Stimulated activated effector memory CD8-positive, alpha-beta T cell treated with anti-CD3 and anti-CD28 coated beads, Interleukin-12 subunit alpha, Interleukin-12 subunit beta, amount 100 ng/mL, for 72 hours (primary cell): ENCODE results near the gene RASA3.
"Not testable (repeated sequence)": the region's sequence is repeated elsewhere in the genome, so short reads cannot be mapped to it uniquely, and the experiment has no call there.

Experiments used
- ATAC-seq: fragments of 150-1000 bp; cut with Tn5 transposase; 2 replicates; pipeline ENCODE4 v1.10.0; 2021
- DNase-seq, 2 donors: peaks; one replicate each; pipeline ENCODE4 v3.0.0; 2021 to 2022; ENCODE audit warnings: low spot score in 2 of 2
- H3K27ac Mint-ChIP-seq: one replicate; pipeline ENCODE4 v1.8.0; 2022; ENCODE audit warnings: mild to moderate bottlenecking, mixed read lengths
- H3K36me3 Mint-ChIP-seq: one replicate; pipeline ENCODE4 v1.8.0; 2022; ENCODE audit warnings: mild to moderate bottlenecking, mixed read lengths
- H3K4me1 Mint-ChIP-seq: one replicate; pipeline ENCODE4 v1.8.0; 2022; ENCODE audit warnings: mixed read lengths
- H3K4me3 Mint-ChIP-seq: one replicate; pipeline ENCODE4 v1.8.0; 2022; ENCODE audit warnings: mild to moderate bottlenecking, mixed read lengths
- H3K9me3 Mint-ChIP-seq: one replicate; pipeline ENCODE4 v1.8.0; 2022; ENCODE audit warnings: mixed read lengths

The RASA3 gene

DNA sequence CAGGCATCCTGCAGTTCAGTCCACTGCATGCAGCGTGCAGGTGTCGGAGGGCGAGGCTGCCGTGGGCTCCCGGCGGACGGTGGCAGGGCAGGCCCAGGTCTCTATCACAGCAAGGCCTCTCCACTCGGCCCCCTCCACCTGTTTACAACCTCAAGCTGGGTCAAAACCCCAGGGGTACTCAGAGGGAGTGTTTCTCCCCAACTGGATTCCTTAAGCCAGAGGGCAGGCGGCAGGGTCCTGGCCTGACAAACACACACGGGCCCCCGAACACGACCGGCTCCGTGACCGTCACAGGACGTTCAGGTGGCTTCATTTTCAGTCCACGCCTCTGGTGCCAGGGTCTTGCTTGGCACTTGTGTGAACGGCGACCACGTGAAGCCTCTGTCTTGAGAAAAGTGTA is 23.5 kb downstream of the RASA3 start:
- ATAC-seq (no peak), DNase-seq (no peak)
- H3K4me1 Mint-ChIP-seq, result peaks cover 80% of the 10 kb centered on the region
- no peaks in the 10 kb centered on the region for H3K9me3 Mint-ChIP-seq
- peak overlapping the region; percentile 82 for H3K4me3 Mint-ChIP-seq
- H3K27ac Mint-ChIP-seq, result peak overlapping the region; percentile 93
- peaks cover 38% of the 10 kb centered on the region for H3K36me3 Mint-ChIP-seq

DNA sequence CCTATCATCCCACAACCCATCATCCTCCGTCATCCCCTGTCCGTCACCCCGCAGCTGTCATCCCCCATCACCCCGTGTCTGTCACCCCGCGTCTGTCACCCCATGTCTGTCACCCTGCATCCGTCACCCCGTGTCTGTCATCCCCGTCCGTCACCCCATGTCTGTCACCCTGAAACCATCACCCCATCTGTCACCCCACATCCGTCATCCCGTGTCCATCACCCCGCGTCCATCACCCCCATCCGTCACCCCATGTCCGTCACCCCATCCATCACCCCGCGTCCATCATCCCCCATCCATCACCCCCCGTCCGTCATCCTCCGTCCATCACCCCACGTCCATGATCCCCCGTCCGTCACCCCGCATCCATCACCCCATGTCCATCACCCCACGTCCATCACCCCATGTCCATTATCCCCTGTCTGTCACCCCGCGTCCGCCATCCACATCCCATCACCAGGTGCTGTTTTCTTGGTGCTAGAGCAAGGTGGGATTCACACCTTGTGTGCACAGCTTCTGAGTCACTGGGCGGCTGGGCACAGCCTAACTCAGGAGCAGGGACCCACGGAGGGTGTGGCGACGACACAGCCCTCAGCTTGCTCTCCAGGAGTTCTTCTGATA is 24.2 kb downstream of the RASA3 start:
- Mint-ChIP-seq H3K4me3 (peak overlapping the region; percentile 82), H3K27ac (peak overlapping the region; percentile 93), H3K9me3 (no peaks in the 10 kb centered on the region), H3K4me1 (peaks cover 77% of the 10 kb centered on the region), H3K36me3 (peaks cover 36% of the 10 kb centered on the region)
- no peak for DNase-seq
- ATAC-seq, result no peak

DNA sequence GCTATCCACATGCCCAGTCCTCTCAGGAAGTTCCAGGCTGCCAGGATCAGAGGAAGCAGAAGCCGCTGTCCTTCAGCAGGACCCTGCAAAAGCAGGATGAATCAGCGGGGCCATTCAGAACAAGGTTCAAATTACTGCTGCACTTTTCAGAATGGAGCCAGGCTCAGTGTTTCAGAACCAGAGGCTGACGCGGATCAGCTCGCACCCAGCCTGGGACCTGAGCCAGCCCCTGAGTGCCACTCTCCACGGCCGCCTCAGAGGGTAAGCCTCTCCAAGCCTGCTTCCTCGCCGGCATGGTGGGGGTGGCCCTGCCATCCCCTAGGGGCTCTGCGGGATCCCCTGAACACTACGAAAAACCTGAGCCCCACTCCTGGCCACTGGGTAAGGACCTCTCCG is 24.7 kb downstream of the RASA3 start:
- H3K4me3 Mint-ChIP-seq, result peak overlapping the region; percentile 82
- peak overlapping the region; percentile 93 for H3K27ac Mint-ChIP-seq
- H3K9me3 Mint-ChIP-seq, result no peaks in the 10 kb centered on the region
- ATAC-seq, result no peak
- peaks cover 73% of the 10 kb centered on the region for H3K4me1 Mint-ChIP-seq
- peaks cover 33% of the 10 kb centered on the region for H3K36me3 Mint-ChIP-seq
- DNase-seq, result no peak

DNA sequence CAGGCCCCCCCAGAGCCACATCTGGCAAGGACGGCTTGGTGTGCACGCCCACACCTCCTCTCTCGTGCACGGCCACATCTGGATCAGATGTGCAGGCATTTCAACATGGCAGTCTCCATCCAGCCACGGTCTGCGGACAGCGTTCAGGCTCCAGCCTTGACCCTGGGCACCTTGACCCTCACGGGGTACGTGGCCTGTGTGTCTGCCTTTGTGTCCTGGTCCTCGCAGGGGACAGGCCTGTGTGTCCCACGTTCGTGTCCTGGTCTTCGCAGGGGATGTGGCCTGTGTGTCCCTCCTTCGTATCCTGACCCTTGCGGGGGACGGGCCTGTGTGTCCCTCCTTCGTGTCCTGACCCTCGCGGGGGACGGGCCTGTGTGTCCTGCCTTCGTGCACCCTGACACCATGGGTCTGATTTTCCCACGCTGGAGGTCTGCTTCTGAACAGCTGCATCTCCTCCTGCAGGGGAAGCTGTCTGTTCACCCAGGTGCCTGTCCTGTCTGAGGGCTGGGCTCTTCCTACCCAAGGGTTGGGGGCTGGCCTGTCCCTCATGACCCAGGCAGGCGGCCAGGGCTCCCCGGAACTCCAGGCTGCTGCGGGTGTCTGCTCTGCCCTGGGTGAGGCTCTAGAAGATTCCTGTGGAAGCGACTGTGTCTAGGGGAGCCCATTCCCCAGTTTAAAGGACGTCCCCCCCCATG is 25.3 kb downstream of the RASA3 start:
- ATAC-seq (no peak), DNase-seq (no peak)
- Mint-ChIP-seq H3K9me3 (no peaks in the 10 kb centered on the region), H3K4me3 (no peak overlapping the region), H3K27ac (peak overlapping the region; percentile 93), H3K4me1 (peaks cover 71% of the 10 kb centered on the region), H3K36me3 (peaks cover 33% of the 10 kb centered on the region)

DNA sequence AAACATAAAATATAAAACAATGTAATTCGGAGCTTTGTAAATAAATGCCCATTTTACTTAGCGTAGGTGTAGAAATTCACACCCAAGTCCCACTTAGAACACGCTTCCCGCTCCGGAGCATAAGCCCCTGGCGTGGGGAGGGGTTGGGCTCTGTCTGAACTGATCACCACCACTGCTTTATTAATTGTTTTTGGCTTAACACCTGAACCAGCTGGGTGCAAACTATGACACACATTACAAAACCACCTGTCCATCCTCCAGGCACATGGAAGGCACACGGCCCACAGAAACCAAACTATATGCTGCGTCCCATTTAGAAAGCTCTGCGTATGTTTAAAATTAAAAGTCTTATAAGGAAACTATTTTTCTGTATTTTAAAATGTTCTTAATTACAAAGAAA is 25.9 kb downstream of the RASA3 start:
- H3K9me3 Mint-ChIP-seq, result no peaks in the 10 kb centered on the region
- H3K4me1 Mint-ChIP-seq, result peaks cover 71% of the 10 kb centered on the region
- H3K27ac Mint-ChIP-seq, result peak overlapping the region; percentile 93
- H3K4me3 Mint-ChIP-seq, result no peak overlapping the region
- no peak for DNase-seq
- H3K36me3 Mint-ChIP-seq, result peaks cover 39% of the 10 kb centered on the region
- ATAC-seq, result no peak

DNA sequence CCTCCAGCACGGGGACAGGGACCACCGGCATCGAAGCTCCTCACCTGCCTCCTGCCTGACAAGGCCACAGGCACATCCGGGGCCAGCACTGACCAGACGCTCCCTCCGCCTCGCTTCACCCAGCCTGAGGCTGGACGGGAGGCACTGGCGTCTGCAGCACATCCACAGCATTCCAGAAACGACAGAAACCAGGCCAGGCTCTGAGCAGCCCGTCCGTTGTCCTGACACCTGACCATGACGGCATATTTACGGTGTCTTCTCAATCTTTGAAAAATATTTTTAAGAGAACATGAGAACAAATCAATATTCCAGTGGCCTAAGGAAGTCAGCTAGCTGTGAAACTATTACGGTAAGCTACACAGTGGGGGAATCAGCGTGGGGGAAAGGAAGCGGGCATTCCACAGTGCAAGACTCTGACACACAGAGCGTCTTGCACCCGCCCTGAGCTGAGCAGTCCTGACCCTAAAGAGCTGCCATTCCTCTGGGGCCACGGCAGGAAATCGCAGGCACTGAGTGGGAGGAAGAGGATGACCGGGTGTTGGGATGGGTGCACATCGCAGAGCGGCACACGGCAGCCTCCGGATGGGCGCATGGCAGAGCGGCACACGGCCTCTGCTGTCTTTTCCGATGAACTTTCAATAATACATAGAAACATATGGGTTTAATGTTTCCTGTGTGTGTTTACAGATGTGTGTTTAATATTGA is 26.8 kb downstream of the RASA3 start:
- Mint-ChIP-seq H3K9me3 (no peaks in the 10 kb centered on the region), H3K27ac (peak overlapping the region; percentile 78), H3K36me3 (peaks cover 38% of the 10 kb centered on the region), H3K4me3 (no peak overlapping the region), H3K4me1 (peaks cover 74% of the 10 kb centered on the region)
- DNase-seq, result no peak
- no peak for ATAC-seq

DNA sequence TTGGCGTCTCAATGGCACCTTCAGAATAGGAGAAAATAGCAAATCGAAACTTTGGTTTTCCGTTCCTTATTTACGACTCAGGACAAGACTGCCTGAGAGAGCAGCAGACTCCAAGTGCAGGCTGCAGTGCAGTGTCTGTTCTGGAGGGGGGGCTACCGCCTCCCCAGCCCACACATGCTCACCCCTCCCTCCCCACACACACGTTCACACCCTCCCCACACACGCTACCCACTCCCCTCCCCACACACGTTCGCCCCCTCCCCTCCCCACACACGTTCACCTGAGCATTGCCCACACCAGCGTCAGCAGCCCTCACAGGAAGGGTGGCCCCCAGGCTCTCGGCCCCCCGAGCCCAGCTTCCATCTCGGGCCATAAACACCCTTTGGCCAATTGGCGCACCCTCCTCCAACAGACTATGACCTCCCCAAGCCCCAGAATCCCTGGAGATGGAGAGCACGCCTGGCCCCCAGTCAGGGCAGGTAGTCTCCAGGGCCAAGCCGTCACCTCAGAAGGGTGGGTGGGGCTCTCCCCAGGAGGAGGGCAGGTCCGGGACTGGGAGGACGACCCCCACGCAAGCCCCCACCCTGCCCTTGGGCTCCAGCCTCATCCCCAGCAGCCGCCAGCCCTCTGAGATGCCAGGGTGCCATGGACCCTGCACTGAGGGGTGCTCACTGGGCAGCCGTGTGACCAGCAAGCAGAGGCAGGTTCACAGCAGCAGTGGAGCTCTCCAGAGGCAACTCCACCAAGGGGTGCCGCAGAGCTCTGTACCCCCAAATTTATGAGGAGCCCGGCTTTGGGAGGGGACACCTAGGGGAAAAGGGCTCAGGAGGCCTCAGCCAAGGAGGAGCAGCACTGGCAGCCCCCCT is 27.5 kb downstream of the RASA3 start:
- Mint-ChIP-seq H3K4me3 (no peak overlapping the region), H3K27ac (peak overlapping the region; percentile 78), H3K36me3 (peaks cover 33% of the 10 kb centered on the region), H3K4me1 (peaks cover 73% of the 10 kb centered on the region), H3K9me3 (no peaks in the 10 kb centered on the region)
- no peak for DNase-seq
- ATAC-seq, result no peak

DNA sequence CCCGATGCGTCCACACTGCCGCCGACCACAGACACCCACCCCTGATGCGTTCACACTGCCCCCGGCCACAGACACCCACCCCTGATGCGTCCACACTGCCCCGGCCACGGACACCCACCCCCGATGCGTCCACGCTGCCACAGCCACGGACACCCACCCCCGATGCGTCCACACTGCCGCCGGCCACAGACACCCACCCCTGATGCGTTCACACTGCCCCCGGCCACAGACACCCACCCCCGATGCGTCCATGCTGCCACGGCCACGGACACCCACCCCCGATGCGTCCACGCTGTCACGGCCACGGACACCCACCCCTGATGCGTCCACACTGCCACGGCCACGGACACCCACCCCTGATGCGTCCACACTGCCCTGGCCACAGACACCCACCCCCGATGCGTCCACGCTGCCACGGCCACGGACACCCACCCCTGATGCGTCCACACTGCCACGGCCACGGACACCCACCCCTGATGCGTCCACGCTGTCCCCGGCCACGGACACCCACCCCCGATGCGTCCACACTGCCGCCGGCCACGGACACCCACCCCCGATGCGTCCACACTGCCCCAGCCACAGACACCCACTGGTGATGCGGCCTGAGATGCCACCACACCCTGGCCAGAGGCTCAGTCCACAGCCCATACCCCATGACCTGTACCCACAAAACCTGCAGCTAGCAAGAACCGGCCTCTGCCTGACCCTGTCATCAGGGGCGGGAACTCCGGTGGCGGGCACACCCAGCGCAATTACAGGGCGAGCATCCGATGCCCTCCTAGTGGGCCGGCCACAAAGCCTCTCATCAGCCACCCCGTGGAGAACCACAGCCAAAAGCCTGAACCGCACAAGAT is 28.4 kb downstream of the RASA3 start:
- ATAC-seq (peak; percentile 53), DNase-seq (no peak)
- no peak overlapping the region for H3K4me3 Mint-ChIP-seq
- H3K9me3 Mint-ChIP-seq, result no peaks in the 10 kb centered on the region
- peaks cover 68% of the 10 kb centered on the region for H3K4me1 Mint-ChIP-seq
- H3K27ac Mint-ChIP-seq, result peak overlapping the region; percentile 78
- peaks cover 26% of the 10 kb centered on the region for H3K36me3 Mint-ChIP-seq

DNA sequence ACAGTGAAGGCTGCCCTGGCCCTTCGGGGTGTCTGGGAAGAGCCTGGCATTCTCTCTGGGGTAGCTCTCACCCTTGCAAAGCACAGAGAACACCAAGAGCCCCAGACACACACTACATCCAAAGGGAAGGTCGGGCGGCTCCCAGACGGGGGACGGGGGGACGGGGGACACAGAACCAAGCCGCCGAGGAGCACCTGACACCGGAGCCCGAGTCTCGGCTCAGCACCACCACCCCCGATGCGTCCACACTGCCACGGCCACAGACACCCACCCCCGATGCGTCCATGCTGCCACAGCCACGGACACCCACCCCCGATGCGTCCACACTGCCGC is 29.2 kb downstream of the RASA3 start:
- H3K9me3 Mint-ChIP-seq, H3K27ac Mint-ChIP-seq, ATAC-seq, DNase-seq, H3K4me3 Mint-ChIP-seq: not testable (repeated sequence)
- peaks cover 66% of the 10 kb centered on the region for H3K4me1 Mint-ChIP-seq
- H3K36me3 Mint-ChIP-seq, result peaks cover 23% of the 10 kb centered on the region

DNA sequence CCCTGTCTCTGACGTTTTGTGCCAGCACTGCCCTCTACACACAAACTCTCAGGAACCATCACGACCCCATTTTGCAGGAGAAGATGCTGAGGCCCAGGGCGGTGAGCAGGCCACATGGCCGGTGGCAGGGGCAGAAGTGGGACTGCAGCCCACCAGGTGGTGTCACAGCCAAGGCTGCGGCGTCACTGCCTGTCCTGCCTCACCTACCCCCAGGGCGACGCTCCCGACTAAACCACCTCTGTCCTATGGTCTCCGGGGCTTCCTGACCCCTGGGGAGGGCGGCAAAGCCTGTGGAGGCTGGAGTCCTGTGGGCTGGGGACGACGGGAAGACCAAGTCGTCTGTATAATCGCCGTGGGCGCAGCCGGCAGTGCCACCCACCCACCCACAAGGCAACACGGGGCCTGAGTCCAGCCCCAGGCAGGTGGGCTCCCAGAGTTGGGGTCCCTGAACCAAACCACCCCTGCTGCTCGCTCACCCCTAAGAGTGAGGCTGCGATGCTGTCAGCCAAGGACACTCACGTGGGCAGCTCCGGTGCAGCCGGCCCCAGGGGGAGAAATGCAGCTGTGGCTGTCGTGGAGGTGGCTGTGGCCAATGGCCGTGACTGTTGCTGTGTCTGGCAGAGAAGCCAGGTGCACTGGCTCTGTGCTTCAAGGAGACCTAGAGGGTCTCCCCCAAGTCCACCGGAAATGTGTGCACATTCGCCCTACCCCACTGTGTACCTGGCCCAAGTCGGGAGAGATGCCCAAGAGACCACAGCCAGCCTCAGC is 29.7 kb downstream of the RASA3 start:
- Mint-ChIP-seq H3K9me3 (no peaks in the 10 kb centered on the region), H3K36me3 (peaks cover 23% of the 10 kb centered on the region), H3K4me1 (peaks cover 66% of the 10 kb centered on the region), H3K27ac (no peak overlapping the region), H3K4me3 (no peak overlapping the region)
- DNase-seq (no peak), ATAC-seq (no peak)

DNA sequence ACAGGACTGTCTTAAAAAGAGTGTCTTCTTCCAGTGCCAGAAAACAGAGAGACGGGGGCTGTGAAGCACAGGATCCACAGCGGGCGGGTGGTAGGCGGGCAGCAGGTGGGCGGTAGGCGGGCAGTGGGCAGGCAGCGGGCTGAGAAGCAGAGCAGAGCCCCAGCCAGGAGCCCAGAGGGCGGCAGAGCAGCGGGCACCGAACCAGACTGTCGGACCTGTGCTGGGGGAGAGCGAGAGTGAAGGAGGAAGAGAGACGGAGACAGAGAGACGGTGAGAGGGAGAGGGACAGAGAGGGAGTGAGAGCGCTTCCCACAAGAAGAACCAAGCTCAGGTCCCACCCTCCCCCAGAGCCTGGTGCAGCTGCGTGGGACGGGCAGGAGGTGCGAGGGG is 30.3 kb downstream of the RASA3 start:
- DNase-seq, result no peak
- Mint-ChIP-seq H3K4me3 (no peak overlapping the region), H3K9me3 (no peaks in the 10 kb centered on the region), H3K36me3 (peaks cover 29% of the 10 kb centered on the region), H3K27ac (peak overlapping the region; percentile 63), H3K4me1 (peaks cover 68% of the 10 kb centered on the region)
- no peak for ATAC-seq

DNA sequence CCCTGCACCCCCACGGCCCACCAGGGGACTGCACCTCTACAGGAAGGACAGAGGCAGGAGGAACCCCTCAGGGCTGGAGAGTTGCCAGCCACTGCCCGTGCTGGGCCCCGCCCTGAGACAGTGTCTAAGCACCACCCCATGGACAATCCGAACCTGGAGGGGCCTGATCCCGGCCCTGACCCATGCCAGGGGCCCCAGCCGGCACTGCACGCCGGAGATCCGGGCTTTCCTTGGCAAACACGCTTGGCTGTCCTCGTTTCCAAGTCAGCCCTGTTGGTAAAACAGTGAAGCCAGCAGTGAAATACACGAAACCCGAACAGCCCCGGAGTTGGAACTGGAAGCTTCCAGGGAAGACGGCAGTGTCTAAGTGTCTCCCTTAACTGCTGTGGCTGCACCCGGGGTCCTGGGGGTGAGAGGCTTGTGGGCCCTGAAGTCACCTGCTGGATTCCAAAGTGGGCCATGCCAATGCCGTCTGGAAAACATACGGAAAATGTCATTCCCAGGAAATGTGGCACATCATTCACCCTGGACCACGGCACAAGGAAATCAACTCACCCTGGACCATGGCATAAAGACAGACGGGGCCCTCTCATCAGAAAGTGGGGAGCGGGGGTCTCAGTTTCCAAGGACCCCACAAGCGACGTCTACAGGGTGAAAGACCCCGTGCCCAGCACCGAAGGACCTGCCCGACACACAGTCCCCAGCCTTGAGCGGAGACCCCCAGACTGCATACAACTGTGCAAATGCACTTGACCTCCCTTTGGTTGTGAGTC is 30.9 kb downstream of the RASA3 start:
- no peak overlapping the region for H3K4me3 Mint-ChIP-seq
- peaks cover 68% of the 10 kb centered on the region for H3K4me1 Mint-ChIP-seq
- ATAC-seq (no peak), DNase-seq (no peak)
- peaks cover 34% of the 10 kb centered on the region for H3K36me3 Mint-ChIP-seq
- peak overlapping the region; percentile 63 for H3K27ac Mint-ChIP-seq
- no peaks in the 10 kb centered on the region for H3K9me3 Mint-ChIP-seq
